ENCODE results near the gene SUPT4H1. TPM values are rescaled to one million over a fixed set of nuclear protein-coding genes. Genes with fewer than 3 reads are reported as not detected.

The SUPT4H1 gene
- total RNA-seq, 2 donors from 2014 or later: 50.0 to 51.4 TPM

- Histone ChIP-seq H3K36me3 (no peaks in the 10 kb centered on the region), H3K27ac (no peak overlapping the region), H3K4me3 (no peak overlapping the region), H3K9me3 (no peaks in the 10 kb centered on the region), H3K27me3 (no peaks in the 10 kb centered on the region), H3K4me1 (peaks cover 0 to 20% of the 10 kb centered on the region in 2 donors)
- no peak for TF ChIP-seq CTCF (IDR thresholded peaks at IDR 0.05)
- DNase-seq (ENCODE audit: low spot score): no peak
These were observed 16.8 kb downstream of the SUPT4H1 start for GRCh38 chr17:58335061-58335731.

- Histone ChIP-seq H3K27me3 (no peaks in the 10 kb centered on the region), H3K4me1 (peaks cover 0 to 20% of the 10 kb centered on the region in 2 donors), H3K4me3 (no peak overlapping the region), H3K27ac (no peak overlapping the region), H3K36me3 (no peaks in the 10 kb centered on the region), H3K9me3 (no peaks in the 10 kb centered on the region)
- no peak for TF ChIP-seq CTCF (IDR thresholded peaks at IDR 0.05)
- no peak for DNase-seq (ENCODE audit: low spot score)
These were observed 17.3 kb downstream of the SUPT4H1 start for GRCh38 chr17:58334661-58335060.

- no peak for TF ChIP-seq CTCF (IDR thresholded peaks at IDR 0.05)
- Histone ChIP-seq H3K36me3 (no peaks in the 10 kb centered on the region), H3K9me3 (no peaks in the 10 kb centered on the region), H3K4me1 (peaks cover 0 to 20% of the 10 kb centered on the region in 2 donors), H3K27ac (no peak overlapping the region), H3K4me3 (no peak overlapping the region), H3K27me3 (no peaks in the 10 kb centered on the region)
- DNase-seq (ENCODE audit: low spot score): no peak
These were observed 17.7 kb downstream of the SUPT4H1 start for GRCh38 chr17:58334256-58334655.

GRCh38 chr17:58333736-58334207 lies 18.2 kb downstream of the SUPT4H1 start:
- TF ChIP-seq CTCF (IDR thresholded peaks at IDR 0.05): no peak
- Histone ChIP-seq H3K4me3 (no peak overlapping the region), H3K27ac (no peak overlapping the region), H3K9me3 (no peaks in the 10 kb centered on the region), H3K36me3 (no peaks in the 10 kb centered on the region), H3K4me1 (peaks cover 0 to 20% of the 10 kb centered on the region in 2 donors), H3K27me3 (no peaks in the 10 kb centered on the region)
- no peak for DNase-seq (ENCODE audit: low spot score)

GRCh38 chr17:58332778-58333735 lies 18.9 kb downstream of the SUPT4H1 start:
- no peaks in the 10 kb centered on the region for H3K36me3 ChIP-seq
- DNase-seq (ENCODE audit: low spot score): no peak
- no peak overlapping the region for H3K27ac ChIP-seq
- peaks cover 0 to 3% of the 10 kb centered on the region in 2 donors for H3K27me3 ChIP-seq
- peak overlapping the region in 1 of 2 donors; percentile 44 for H3K4me3 ChIP-seq
- no peaks in the 10 kb centered on the region for H3K9me3 ChIP-seq
- no peak for TF ChIP-seq CTCF (IDR thresholded peaks at IDR 0.05)
- peaks cover 0 to 20% of the 10 kb centered on the region in 2 donors for H3K4me1 ChIP-seq

All from right atrium auricular region (tissue), 2 donors.